GM21381 (cell line): ENCODE results near the gene PIP4K2A.

Experiments used
- ATAC-seq: cut with Tn5 transposase; IDR thresholded peaks from one replicate; pipeline ENCODE4 v1.9.1; 2021; ENCODE audit warnings: mild to moderate bottlenecking, moderate library complexity; ENCODE audit not compliant: unreplicated experiment

Gene PIP4K2A

DNA sequence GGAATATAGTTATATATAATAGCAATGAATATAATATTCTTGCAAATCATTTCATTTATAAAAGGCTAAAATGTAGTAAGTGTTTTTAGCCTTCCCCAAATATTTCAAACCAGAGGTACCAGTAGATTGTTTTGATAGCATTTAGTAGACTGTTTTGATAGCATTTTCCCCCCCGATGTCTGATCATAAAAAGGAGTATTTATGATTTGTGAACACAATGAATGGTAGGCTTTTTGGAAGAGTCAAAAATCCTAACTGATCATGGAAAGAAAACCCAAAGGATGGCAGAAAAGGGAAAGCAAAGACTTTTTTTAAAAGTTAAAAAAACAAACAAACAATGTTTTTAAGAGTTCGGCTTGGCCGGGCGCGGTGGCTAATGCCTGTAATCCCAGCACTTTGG, 152.5 kb downstream of the PIP4K2A start:
- no peak for ATAC-seq

DNA sequence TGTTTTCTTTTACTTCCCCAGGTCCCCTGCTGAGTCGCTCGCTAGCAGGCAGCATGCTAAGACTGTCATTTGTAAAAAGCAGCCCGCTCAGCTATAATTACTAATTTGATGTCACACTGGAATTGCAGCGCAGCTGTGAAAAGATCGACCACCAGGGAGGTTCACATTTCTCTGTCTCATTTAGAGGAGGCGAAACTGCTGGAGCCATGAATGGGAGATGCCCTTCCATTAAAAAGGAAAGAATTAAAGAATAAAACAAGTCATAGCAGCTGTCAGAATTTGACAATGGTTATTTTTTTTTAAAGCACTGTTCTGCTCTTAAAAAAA, 153.5 kb downstream of the PIP4K2A start:
- ATAC-seq, result no peak

DNA sequence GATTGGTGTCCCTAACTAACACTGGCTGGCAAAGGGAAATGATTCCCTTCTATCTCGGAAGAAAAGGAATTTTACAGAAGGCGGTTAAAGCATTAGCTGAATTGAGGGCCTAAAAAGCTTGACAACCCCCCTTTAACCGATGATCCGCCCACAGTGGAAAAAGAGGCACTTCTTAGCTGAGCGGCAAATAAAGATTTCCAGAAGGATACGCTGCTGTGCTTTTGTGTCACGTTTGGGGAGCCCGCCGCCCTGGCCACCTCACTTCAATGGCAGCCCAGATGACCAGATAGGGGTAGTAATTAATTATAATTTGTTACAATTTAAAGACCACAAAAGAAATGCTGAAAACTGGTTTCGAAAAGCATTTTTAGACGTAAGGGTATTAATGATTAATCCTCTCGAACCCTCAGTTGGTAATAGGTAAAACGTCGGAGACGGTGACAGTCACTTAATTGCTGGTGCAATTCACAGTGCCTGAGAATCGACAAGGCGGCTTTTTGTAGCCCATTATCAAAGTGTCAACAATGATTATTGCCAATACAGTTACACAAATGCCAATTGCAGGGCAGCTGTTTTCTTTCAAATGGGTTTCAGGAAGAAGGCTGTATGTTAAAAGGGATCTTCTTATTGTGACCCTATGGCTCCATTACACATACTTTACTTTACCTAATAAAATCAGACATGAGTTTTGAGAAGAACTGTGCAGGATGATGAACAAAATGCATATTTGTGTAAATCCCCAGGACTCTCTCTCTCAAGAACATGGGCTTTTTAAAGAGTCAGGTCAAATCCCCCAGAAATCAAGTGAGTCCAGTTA, 154.1 kb downstream of the PIP4K2A start:
- no peak for ATAC-seq

GRCh38 chr10:22557321-22557720, 157.1 kb downstream of the PIP4K2A start:
- no peak for ATAC-seq

GRCh38 chr10:22556774-22557173, 157.6 kb downstream of the PIP4K2A start:
- no peak for ATAC-seq

DNA sequence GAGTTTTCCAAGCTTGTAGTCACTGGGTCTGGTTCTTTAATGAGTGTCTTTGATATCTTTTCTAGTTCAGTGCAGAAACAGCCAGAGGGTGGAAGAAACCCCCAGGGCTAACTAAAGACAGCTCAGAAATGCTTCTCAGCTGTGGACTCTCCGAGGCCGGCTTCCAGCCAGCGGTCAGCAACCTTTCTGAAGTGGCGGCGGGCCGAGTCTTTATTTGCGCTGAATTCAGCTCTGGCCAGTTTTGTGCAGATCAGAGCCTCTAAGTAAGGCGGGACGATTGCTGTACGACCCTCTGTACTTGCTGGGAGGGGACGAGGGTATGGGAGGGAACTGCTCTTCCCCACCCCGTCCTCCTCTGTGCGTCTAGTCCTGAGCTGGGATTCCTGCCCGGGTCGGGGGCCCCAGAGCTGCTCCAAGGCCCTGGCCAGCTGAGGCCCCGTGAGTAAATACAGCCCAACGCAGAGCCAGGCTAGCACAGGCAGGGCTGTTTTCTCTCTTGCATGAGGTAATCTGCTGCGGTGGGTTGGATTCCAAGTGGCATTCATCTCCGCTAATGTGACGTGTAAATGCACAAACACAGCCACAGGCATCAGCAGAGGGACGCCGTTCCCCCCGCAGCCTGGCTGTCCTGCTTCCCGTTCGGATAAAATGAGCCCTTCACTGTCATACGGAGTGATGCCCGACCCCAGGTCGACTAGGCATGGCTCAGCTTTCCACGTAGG, 159.8 kb downstream of the PIP4K2A start:
- ATAC-seq, result no peak

- ATAC-seq, result no peak
Measured at GRCh38 chr10:22553452-22553995, 160.9 kb downstream of the PIP4K2A start.

DNA sequence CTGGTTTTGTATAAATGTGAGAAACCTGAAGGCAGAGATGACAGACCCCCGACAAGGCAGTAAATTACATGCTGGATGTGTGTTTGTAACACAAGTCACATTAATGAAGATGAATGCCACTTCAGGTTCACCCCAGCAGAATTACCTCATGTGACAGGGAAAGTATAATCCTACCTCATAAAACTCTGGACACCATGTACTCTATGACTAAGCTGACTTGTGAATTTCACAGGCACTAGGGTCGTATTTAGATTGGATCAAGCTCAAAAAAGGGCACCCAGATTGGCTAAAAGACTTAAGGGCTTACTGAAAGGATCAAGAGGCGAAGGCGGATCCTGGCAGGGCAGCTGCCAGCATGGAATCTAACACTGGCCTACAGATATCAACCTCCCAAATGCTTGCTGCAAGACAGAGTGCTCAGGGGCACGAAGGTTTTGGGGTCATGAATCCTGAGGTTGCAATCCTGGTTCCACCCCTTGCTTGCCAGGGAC, 161.4 kb downstream of the PIP4K2A start:
- no peak for ATAC-seq

- no peak for ATAC-seq
Measured at GRCh38 chr10:22551681-22552365, 162.6 kb downstream of the PIP4K2A start.

- no peak for ATAC-seq
Measured at GRCh38 chr10:22550732-22551131, 163.6 kb downstream of the PIP4K2A start.

GRCh38 chr10:22548344-22548743, 166.0 kb downstream of the PIP4K2A start:
- ATAC-seq, result no peak

GRCh38 chr10:22545643-22546042, 168.7 kb downstream of the PIP4K2A start:
- no peak for ATAC-seq

- ATAC-seq, result no peak
Measured at GRCh38 chr10:22544325-22545068, 169.9 kb downstream of the PIP4K2A start.

DNA sequence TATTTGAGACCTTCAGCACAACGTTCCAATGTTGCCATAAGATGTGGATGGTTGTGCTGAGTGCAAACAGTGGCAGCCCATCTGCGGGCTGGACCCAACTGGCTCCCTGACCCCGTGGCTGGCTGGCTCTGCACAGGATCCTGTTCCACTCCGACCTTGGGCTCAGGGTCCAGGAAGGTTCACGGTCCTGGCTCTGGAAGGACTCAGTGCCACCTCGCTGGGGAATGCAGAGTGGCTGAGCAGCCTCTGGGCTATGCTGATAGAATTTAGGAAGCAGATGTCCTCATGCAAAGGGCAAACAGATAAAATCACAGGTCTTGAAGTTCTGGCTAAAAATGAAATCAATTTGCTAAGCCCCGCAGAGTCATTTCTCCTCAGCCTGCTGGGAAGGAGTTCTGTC, 171.6 kb downstream of the PIP4K2A start:
- ATAC-seq, result no peak

- no peak for ATAC-seq
Measured at GRCh38 chr10:22541900-22542299, 172.5 kb downstream of the PIP4K2A start.

GRCh38 chr10:22539579-22540298, 174.6 kb downstream of the PIP4K2A start:
- ATAC-seq, result no peak

GRCh38 chr10:22537810-22538209, 176.6 kb downstream of the PIP4K2A start:
- no peak for ATAC-seq

DNA sequence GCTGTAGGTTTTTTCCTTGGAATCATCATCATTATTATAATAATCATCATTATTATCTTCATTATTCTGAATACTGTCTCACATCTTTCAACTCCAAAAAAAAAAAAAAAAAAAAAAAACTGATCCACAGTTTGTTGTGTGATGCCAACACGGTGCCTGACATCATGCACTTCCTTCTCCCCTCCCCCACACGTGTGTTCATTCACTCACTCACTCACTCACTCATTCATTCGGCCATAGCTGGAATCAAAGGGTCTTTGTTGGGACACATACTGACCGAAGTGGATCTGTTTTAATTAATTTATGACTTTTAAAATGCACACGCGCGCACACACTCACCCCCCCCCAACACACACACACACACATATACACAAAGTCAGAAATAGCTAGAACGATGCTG, 177.8 kb downstream of the PIP4K2A start:
- ATAC-seq, result no peak

DNA sequence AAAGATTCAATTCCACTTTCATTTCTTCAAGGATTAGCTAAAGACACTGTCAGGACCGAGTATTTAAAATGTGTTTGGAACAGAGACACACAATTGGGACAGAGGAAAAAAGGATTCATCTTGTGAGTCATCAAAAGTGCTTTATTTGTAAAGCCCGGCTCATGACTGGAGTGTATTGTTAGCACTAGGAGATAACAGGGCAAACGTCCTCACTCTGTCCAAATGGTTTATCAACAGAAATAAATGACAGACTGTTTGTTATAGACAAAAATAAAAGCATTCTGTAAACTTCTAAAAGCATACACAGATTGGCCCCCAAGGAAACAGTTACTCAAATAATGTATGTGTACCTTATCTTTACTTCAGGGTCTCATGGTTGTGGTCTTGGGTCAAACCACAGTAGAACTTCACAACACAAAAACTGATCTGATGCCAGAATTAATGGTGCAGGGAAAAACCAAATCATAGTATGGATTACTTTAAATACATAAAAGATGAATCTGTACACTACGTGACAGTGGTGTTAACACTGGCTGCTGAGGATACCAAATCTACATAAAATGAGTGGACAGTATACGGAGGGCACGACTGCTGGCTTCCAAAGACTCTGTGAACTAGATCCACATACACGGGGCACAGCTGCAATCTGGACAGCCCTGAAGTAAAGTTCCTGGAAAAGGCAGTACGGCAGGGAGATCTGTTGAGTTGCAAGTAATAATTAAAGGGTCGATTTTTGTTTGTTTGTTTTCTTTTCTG, 179.4 kb downstream of the PIP4K2A start:
- no peak for ATAC-seq
